Common myeloid progenitor, CD34-positive (primary cell): ENCODE results near the gene CEACAM16.
"Not testable (repeated sequence)": the region's sequence is repeated elsewhere in the genome, so short reads cannot be mapped to it uniquely, and the experiment has no call there.

ENCODE experiments used
- CTCF ChIA-PET: fragments of 350-600 bp; sonication (Branson Sonifier 250); formaldehyde crosslinking; loops from one replicate; lab custom pipeline; 2021; ENCODE audit warnings: antibody characterized with exemption; lab: Charles Lee
- POLR2A ChIA-PET: fragments of 350-600 bp; sonication (Branson Sonifier 250); formaldehyde crosslinking; loops from one replicate; lab custom pipeline; 2021; ENCODE audit warnings: antibody characterized with exemption; lab: Charles Lee
- DNase-seq, 3 donors: peaks; one replicate each; pipeline versions ENCODE4 v3.0.0 to v3.0.0-alpha.2; 2013
- H3K27ac ChIP-seq, 2 experiments: 1 replicate in 1 of 2; 2 replicates in 1 of 2; pipeline ENCODE4 v1.7.0; 2013; ENCODE audit warnings: inconsistent platforms in 2 of 2, low read length in 2 of 2, mild to moderate bottlenecking in 2 of 2, low read depth in 1 of 2, moderate library complexity in 1 of 2; ENCODE audit not compliant: severe bottlenecking in 2 of 2, insufficient read depth in 1 of 2, poor library complexity in 1 of 2
- H3K27me3 ChIP-seq, 5 experiments: replicated peaks in 2 of 5; 1 replicate in 3 of 5; 2 replicates in 2 of 5; pipeline versions ENCODE4 v1.6.1 to v1.7.0; 2013; ENCODE audit warnings: low read length in 4 of 5, mild to moderate bottlenecking in 2 of 5, moderate library complexity in 2 of 5, inconsistent platforms in 1 of 5; ENCODE audit not compliant: insufficient read depth in 5 of 5, control insufficient read depth in 4 of 5
- H3K36me3 ChIP-seq, 4 experiments: 1 replicate in 2 of 4; 2 replicates in 2 of 4; pipeline versions ENCODE4 v1.6.1 to v1.7.0; 2013; ENCODE audit warnings: low read length in 3 of 4, control low read depth in 1 of 4, mild to moderate bottlenecking in 1 of 4; ENCODE audit not compliant: control insufficient read depth in 4 of 4, insufficient read depth in 4 of 4
- H3K4me1 ChIP-seq, 4 experiments: 1 replicate in 3 of 4; 2 replicates in 1 of 4; pipeline versions ENCODE4 v1.6.1 to v1.7.1; 2013; ENCODE audit warnings: low read length in 3 of 4, mild to moderate bottlenecking in 3 of 4, control low read depth in 1 of 4, inconsistent platforms in 1 of 4, moderate library complexity in 1 of 4; ENCODE audit not compliant: control insufficient read depth in 4 of 4, insufficient read depth in 4 of 4; ENCODE audit errors: control extremely low read depth in 1 of 4
- H3K4me3 ChIP-seq, 7 experiments: 1 replicate in 4 of 7; 2 replicates in 3 of 7; pipeline versions ENCODE4 v1.5.1 to v1.7.0; 2013; ENCODE audit warnings: mild to moderate bottlenecking in 7 of 7, low read length in 6 of 7, moderate library complexity in 6 of 7, inconsistent platforms in 2 of 7, low read depth in 2 of 7, control low read depth in 1 of 7; ENCODE audit not compliant: insufficient read depth in 4 of 7, control insufficient read depth in 1 of 7; ENCODE audit errors: extremely low read depth in 1 of 7
- H3K9me3 ChIP-seq, 5 experiments: 1 replicate in 4 of 5; 2 replicates in 1 of 5; pipeline versions ENCODE4 v1.6.1 to v1.7.1; 2013; ENCODE audit warnings: low read length in 4 of 5, mild to moderate bottlenecking in 2 of 5, inconsistent platforms in 1 of 5, low read depth in 1 of 5, moderate library complexity in 1 of 5; ENCODE audit not compliant: control insufficient read depth in 4 of 5, insufficient read depth in 2 of 5; ENCODE audit errors: control extremely low read depth in 1 of 5
- WGBS: methylation state at CpG from one replicate; pipeline ENCODE4 v1.1.5; 2013; ENCODE audit not compliant: insufficient coverage; 5-methylcytosine and 5-hydroxymethylcytosine counted together

Gene CEACAM16

GRCh38 chr19:44666852-44667556 is 31.9 kb upstream of the CEACAM16 start:
- H3K27ac ChIP-seq = no peak overlapping the region
- H3K4me3 ChIP-seq = no peak overlapping the region
- H3K4me1 ChIP-seq = no peaks in the 10 kb centered on the region
- ChIA-PET CTCF (interaction anchor here (1.3 to 2.0 kb wide), 2 partner anchors 10 to 57 kb away, joined by 6 read pairs; no protein-coding TSS in a partner anchor), POLR2A (no interaction called here)
- H3K27me3 ChIP-seq = no peaks in the 10 kb centered on the region
- H3K9me3 ChIP-seq = no peaks in the 10 kb centered on the region
- 92% methylated on average over 5 of the region's 7 CpGs for WGBS
- peaks cover 0 to 15% (median 7%) of the 10 kb centered on the region in 4 experiments for H3K36me3 ChIP-seq
- DNase-seq = peak in 1 of 3 donors; percentile 29

- ChIA-PET CTCF (interaction anchor here (1.0 kb wide), 1 partner anchor 98 kb away, joined by 3 read pairs; no protein-coding TSS in a partner anchor), POLR2A (no interaction called here)
- WGBS = 94% methylated on average over 2 of the region's 2 CpGs
These were observed 29.8 kb upstream of the CEACAM16 start for GRCh38 chr19:44668985-44669764.

GRCh38 chr19:44670027-44670426 is 28.9 kb upstream of the CEACAM16 start:
- POLR2A ChIA-PET, H3K27me3 ChIP-seq, H3K27ac ChIP-seq, H3K4me3 ChIP-seq, H3K36me3 ChIP-seq, DNase-seq, CTCF ChIA-PET, H3K4me1 ChIP-seq, H3K9me3 ChIP-seq: not testable (repeated sequence)
- 100% methylated on average over 1 of the region's 2 CpGs for WGBS

More at GRCh38 chr19:44668985-44669764, 29.8 kb upstream of the CEACAM16 start:
- no peak overlapping the region for H3K4me3 ChIP-seq
- H3K4me1 ChIP-seq = no peaks in the 10 kb centered on the region
- H3K36me3 ChIP-seq = no peaks in the 10 kb centered on the region
- H3K9me3 ChIP-seq = no peaks in the 10 kb centered on the region
- no peak for DNase-seq
- H3K27me3 ChIP-seq = no peaks in the 10 kb centered on the region
- no peak overlapping the region for H3K27ac ChIP-seq

- Histone ChIP-seq H3K36me3 (no peaks in the 10 kb centered on the region), H3K4me3 (no peak within 1 kb of the TSS), H3K9me3 (no peaks in the 10 kb centered on the region), H3K4me1 (no peaks in the 10 kb centered on the region), H3K27ac (no peak within 1 kb of the TSS), H3K27me3 (no peaks in the 10 kb centered on the region)
- ChIA-PET CTCF (interaction anchor here (2.5 kb wide), 1 partner anchor 9 kb away, joined by 10 read pairs; no protein-coding TSS in a partner anchor), POLR2A (no interaction called here)
- no peak for DNase-seq
- WGBS = 100% methylated on average over 1 of the region's 2 CpGs
These were observed 27.6 kb upstream of the CEACAM16 start, which contains the start of gene CEACAM19 for GRCh38 chr19:44671400-44671799. TSS of gene CEACAM19 (plus strand) at chr19:44671482. CDS start at chr19:44671932, 450 bp downstream.

- ChIA-PET CTCF (interaction anchor here (2.5 kb wide), 1 partner anchor 10 kb away, joined by 10 read pairs; no protein-coding TSS in a partner anchor), POLR2A (no interaction called here)
- Histone ChIP-seq H3K27ac (no peak overlapping the region), H3K36me3 (no peaks in the 10 kb centered on the region), H3K4me1 (no peaks in the 10 kb centered on the region), H3K9me3 (no peaks in the 10 kb centered on the region), H3K27me3 (no peaks in the 10 kb centered on the region), H3K4me3 (no peak overlapping the region)
- 92% methylated on average over 1 of the region's 1 CpG for WGBS
- no peak for DNase-seq
These were observed 26.7 kb upstream of the CEACAM16 start for GRCh38 chr19:44672226-44672625.

GRCh38 chr19:44673510-44673909 is 25.4 kb upstream of the CEACAM16 start:
- DNase-seq = no peak
- Histone ChIP-seq H3K9me3 (no peaks in the 10 kb centered on the region), H3K27me3 (no peaks in the 10 kb centered on the region), H3K4me1 (no peaks in the 10 kb centered on the region), H3K4me3 (no peak overlapping the region), H3K36me3 (no peaks in the 10 kb centered on the region), H3K27ac (no peak overlapping the region)
- POLR2A ChIA-PET = no interaction called here
- 100% methylated on average over 3 of the region's 4 CpGs for WGBS
- CTCF ChIA-PET = interaction anchor here (1.1 to 2.5 kb wide), 2 partner anchors 11 to 19 kb away, joined by 3 to 10 read pairs; no protein-coding TSS in a partner anchor
